ENCODE measurements around the gene CDC42SE1.

The CDC42SE1 gene

DNA sequence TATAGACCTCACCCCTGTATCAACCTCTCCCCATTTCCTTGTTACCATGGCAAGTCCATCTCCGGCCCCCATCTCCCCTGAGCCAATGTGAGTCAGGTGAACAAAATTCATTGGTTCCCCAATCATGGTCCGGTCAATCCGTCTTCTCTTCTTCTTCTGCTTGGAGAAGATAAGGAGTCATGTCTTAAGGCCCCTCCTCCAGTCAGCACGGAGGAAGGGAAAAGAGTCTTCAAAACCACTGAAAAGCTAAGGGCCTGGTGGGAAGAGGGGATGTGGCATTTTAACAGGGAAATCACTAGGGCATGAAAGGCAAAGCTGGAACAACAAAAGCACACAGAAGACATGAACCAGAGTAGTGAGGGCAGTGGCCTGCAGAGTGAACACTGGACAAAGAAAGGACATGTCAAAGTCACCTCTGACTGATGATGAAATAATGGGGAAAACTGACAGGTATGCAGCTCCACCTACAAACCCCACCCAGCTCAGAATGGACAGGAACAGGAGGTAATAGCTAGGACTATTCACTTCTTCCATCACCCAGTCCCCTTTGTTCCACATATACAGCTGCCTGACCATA is 4.4 kb downstream of the CDC42SE1 start:
- H3K4me3 ChIP-seq (ENCODE audit: low read depth, low read length): no peak overlapping the region

DNA sequence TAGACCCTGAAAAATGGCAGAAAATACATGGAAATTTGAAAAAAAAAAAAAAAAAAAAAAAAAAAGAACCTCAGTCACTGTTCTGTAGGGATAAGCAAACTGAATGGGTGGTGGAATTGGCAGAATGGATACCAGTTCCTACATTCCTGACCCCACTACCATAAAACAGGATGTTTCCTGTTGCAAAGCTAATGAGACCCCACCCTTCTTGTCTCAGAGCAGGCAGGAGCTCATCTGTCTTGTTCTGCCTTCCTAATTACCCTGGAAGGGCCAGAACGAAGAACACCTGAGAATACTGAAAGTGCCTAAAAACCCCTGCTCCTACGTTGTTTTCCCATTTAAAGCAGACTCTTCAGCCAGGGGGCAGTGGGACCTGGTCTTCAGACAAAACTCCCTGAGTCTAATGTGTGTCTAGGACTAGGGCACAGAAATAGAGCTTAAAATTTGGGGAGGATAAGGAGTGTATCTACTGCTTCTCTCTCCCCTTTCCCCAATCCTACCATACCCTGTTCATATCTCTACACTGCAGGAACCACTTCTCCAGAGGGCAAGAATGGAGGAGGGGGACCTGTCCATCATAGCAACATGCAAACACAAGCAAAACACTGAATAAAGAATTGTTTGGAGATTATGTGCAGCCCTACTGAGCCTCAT is 7.9 kb downstream of the CDC42SE1 start:
- no peak overlapping the region for H3K4me3 ChIP-seq (ENCODE audit: low read depth, low read length)

DNA sequence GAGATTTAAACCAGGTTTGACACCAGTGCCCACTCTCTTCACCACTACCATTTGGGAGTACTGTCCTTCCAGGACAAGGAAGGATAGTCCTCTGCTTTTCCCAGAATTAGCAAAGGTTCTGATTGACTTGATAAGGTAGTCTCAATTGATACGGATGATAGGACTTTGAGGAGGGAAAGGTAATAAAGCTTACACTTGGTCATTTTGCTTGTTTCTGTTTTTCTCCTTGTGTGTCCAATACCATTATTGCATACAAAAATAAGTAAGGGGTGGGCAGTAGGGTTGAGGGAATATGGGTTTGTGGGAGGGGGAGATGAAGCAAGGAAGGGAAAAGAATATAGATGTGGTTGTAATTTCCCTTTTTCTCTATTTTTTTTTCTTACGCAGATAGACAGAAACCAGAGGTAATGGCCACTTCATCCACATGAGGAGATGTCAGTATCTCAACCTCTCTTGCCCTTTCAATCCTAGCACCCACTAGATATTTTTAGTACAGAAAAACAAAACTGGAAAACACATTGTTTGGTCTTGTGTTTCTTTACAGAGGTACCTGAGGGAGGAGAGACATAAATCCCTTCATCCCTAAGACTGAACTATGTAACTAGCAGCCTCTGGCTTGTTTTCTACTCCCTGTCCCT is 9.3 kb downstream of the CDC42SE1 start:
- H3K4me3 ChIP-seq (ENCODE audit: low read depth, low read length): no peak overlapping the region

DNA sequence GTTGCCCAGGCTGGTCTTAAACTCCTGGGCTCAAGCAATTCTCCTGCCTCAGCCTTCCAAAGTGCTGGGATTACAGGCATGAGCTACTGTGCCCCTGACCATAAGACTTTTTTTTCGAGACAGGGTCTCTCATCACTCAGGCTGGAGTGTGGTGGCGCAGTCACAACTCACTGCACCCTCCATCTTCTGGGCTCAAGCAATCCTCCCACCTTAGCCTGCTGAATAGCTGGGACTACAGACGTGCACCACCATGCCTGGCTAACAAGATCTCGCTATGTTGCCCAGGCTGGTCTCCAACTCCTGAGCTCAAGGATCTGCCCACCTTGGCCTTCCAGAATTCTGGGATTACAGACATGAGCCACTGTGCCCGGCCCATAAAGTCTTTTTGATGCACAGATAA is 10.0 kb downstream of the CDC42SE1 start:
- H3K4me3 ChIP-seq (ENCODE audit: low read depth, low read length): no peak overlapping the region

DNA sequence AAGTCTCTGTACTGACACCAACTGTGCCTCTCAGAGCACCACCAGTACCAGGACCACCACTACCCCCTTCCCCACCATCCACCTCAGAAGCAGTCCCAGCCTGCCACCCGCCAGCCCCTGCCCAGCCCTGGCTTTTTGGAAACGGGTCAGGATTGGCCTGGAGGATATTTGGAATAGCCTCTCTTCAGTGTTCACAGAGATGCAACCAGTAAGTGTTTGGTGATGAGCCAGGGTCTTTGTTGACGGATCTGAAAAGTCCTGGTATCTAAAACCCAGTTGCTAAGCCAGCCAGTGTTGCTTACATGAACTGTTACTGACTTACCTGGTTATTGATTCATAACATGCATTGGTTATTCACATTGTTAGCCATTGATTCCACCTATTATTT is 10.8 kb downstream of the CDC42SE1 start:
- H3K4me3 ChIP-seq (ENCODE audit: low read depth, low read length): peak overlapping the region; percentile 78

DNA sequence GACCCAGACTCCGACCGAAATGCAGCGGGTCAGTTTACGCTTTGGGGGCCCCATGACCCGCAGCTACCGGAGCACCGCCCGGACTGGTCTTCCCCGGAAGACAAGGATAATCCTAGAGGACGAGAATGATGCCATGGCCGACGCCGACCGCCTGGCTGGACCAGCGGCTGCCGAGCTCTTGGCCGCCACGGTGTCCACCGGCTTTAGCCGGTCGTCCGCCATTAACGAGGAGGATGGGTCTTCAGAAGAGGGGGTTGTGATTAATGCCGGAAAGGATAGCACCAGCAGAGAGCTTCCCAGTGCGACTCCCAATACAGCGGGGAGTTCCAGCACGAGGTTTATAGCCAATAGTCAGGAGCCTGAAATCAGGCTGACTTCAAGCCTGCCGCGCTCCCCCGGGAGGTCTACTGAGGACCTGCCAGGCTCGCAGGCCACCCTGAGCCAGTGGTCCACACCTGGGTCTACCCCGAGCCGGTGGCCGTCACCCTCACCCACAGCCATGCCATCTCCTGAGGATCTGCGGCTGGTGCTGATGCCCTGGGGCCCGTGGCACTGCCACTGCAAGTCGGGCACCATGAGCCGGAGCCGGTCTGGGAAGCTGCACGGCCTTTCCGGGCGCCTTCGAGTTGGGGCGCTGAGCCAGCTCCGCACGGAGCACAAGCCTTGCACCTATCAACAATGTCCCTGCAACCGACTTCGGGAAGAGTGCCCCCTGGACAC is 11.3 kb downstream of the CDC42SE1 start:
- H3K4me3 ChIP-seq (ENCODE audit: low read depth, low read length): peak overlapping the region; percentile 78

DNA sequence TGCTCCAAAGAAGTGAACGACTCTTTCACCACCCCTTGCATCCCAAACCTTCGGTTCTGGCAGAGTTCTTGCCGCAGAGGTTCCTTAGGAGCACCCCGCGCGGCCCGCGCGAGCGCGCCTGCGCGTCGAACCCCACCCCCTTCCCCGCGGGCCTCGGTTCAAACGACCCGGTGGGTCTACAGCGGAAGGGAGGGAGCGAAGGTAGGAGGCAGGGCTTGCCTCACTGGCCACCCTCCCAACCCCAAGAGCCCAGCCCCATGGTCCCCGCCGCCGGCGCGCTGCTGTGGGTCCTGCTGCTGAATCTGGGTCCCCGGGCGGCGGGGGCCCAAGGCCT is 11.9 kb downstream of the CDC42SE1 start, which contains the start of gene C1orf56:
Gene C1orf56 (plus strand): TSS at position 161 of the 334 bp plus-strand sequence. CDS start 97 bp downstream, at position 258.
- H3K4me3 ChIP-seq (ENCODE audit: low read depth, low read length): peak within 1 kb of the TSS; percentile 78

DNA sequence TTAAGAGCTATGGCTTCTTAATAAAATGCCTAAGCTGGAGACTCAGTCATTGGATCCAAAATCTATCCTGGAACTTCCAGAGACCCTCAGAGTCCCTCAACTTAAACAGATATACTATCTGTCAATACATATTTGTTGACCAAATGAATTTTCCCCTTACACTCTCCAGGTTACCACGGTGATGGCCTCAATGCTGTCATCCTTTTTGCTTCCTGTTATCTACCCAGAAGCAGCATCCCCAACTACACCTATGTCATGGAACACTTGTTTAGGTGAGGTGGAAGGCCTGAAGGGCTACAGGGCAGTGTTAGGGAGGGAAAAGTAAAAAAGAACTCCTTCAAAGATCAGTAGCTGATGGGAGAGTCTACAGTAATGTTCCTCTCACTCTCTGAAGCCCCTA is 16.3 kb downstream of the CDC42SE1 start:
- no peak overlapping the region for H3K4me3 ChIP-seq (ENCODE audit: low read depth, low read length)

DNA sequence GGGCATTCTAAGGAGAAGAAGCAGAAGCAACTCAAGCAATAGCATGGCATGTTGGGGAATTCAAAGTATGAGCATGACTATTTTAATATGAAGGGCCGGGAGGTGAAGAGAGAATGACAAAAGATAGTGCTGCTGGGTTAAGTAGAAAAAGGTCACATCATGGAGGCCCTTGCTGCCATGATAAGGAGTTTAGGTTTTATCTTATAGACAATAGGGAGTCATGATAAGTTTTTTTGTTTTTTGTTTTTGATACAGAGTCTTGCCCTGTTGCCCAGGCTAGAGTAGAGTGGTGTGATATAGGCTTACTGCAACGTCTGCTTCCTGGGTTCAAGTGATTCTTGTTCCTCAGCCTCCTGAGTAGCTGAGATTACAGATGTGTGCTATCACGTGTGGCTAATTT is 19.9 kb downstream of the CDC42SE1 start:
- H3K4me3 ChIP-seq (ENCODE audit: low read depth, low read length): no peak overlapping the region

DNA sequence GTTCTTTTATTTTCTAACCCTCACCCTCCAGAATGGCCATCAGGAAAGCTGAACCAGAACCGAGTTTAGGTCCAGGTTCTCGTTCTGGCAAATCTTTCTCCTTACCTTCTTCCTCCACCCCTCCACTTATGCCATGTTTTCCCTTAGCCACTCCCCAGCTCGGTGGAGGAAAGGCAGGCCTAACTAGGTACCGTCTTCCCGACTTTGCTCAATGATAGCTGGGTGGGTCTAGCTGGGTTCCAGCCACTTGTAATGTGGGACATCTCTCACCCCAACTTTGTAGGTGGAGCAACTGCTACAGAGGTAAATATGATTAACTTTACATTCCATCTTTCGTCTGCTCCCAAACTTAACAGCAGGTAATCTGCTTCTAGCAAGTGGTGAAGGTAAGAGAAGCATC is 22.4 kb downstream of the CDC42SE1 start:
- no peak overlapping the region for H3K4me3 ChIP-seq (ENCODE audit: low read depth, low read length)

DNA sequence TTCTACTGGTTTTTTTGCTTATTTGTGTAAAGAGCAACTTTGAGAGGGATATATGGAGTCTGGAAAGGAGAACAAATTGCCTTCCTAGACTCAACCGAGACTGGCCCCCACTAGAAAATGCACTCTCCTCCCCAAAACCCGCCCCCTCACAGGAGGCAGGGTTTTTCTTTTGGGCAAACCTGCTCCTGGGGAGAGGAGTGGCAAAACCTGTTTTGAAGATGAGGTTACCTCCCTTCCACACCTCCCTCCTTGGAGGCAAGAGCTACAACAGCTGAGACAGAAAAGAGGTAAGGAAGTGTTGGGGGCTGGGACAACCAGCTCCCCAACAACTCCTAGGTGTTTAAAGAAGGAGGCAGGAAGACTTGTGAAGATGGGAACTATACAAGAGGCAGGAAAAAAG is 23.1 kb downstream of the CDC42SE1 start, which contains the start of gene BNIPL:
Gene BNIPL (plus strand): TSS at position 231 of the 400 bp plus-strand sequence. CDS start 140 bp downstream, at position 371.
- H3K4me3 ChIP-seq (ENCODE audit: low read depth, low read length): no peak within 1 kb of the TSS

DNA sequence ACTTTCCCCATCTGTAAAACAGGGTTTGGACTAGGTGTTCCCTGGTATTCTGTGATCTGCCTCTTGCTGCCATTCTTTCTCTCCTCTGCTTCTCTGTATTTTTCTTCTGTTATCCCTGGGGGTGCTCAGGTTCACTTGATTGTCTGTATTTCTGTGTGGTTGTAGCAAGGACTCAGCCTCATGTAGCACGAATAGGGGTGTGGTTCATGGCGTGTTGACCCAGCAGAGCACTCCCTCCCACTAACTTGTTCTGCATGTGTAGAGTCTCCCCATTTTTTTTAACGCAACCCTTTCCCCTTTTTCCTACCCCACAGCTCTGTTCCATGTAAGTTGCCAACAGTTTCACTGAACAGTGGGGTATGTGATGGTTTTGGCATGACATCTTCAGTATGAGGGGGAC is 24.3 kb downstream of the CDC42SE1 start:
- H3K4me3 ChIP-seq (ENCODE audit: low read depth, low read length): no peak overlapping the region

DNA sequence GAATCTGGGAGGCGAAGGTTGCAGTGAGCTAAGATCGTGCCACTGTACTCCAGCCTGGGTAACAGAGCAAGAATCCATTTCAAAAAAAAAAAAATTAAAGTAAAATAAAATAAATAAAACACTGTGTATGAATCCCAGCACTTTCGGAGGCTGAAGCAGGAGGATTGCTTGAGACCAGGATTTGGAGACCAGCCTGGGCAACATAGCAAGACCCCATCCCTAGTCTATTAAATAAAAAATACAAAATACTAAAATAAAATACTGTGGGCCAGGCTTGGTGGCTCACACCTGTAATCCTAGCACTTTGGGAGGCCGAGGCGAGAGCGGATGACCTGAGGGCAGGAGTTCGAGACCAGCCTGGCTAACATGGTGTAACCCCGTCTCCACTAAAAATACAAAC is 27.3 kb downstream of the CDC42SE1 start:
- H3K4me3 ChIP-seq (ENCODE audit: low read depth, low read length): no peak overlapping the region

DNA sequence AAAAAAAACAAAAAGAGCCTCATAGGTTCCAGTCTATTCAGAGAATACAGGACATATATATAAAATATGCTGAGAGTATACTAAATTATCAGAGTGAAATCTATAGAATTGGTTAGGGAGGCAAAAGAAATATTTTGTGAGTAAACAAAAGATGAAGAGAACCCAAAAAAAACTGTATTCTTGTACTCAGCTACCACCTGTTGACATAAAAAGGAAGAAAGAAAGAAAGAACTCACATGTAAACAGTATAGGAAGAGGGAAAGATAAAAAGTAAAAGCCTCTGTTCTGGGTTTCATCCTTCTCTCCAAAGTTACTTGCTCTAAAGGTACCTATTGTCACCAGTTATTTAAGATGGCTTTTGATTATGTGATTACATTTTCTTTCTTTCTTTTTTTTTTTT is 33.0 kb downstream of the CDC42SE1 start:
- H3K4me3 ChIP-seq (ENCODE audit: low read depth, low read length): no peak overlapping the region

DNA sequence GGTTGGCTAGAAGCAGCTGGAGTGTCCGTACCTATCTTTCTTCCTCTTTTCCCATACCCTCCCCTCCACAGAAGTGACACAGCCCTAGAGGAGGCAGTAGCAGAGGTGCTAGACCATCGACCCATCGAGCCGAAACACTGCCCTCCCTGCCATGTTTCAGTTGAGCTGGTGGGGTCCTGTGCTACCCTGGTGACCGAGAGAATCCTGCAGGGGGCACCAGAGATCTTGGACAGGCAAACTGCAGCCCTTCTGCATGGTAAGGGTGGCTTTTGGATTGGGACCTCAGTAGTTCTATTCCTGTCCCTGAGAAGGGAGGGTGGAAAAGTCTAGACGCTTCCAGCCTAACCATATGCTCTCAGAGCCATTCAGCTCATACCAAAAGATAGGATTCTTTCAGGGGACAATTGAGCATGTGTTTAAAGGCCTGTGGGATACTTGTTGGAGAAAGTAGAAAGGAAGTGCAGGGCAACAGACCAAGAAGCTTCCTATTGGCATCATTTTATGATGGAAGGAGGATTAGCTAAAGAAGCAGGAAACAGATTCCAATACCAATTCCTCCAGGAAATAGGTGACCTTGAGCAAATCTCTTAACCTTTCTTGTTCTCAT is 34.8 kb downstream of the CDC42SE1 start:
- H3K4me3 ChIP-seq (ENCODE audit: low read depth, low read length): no peak overlapping the region

DNA sequence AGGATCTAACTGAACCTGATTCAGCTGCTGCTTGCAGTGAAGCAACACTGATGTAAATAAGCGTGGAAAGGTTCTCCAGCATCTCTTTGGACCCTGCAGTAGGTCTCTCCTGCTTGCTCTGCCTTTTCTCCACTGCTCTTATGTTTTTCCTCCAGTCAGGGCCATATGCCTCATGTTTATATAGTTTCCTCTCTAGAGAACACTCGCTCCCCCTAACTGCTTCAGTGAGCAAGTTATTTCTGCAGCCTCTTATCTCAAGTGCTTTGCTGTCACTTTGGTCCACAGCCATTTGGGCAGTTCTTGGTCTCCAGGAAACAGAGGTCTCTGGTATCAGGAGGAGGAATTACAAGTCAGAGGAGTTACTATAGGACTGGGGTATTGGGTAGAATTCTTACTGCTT is 45.9 kb downstream of the CDC42SE1 start:
- H3K4me3 ChIP-seq (ENCODE audit: low read depth, low read length): no peak overlapping the region

DNA sequence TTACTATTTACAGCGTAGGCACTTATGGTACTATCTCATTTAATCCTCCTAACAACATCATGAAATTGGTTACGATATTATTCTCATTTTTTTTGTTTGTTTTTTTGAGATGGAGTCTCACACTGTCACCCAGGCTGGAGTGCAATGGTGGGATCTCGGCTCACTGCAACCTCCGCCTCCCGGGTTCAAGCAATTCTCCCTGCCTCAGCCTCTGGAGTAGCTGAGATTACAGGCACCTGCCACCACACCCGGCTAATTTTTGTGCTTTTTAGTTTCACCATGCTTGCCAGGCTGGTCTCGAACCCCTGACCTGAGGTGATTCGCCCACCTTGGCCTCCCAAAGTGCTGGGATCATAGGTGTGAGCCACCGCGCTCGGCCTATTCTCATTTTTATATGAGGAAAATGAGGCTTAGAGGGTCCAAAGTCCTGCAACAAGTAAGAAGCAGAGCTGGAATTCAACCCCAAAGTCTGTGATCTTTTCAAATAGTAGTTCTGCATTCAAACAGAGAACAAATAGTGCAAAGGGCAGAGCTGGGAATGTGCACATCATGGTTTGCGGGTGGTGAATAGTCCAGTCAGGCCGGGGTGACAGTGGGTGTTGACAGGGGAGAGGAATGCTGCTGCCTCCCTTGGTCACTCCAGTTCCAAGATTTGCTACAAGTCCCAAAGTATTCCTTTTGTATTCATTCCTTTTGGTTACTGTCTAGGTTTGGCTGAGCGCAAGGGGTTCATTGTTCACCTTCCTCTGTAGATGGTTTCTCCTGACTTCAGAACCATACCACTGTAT is 46.5 kb downstream of the CDC42SE1 start:
- H3K4me3 ChIP-seq (ENCODE audit: low read depth, low read length): no peak overlapping the region

DNA sequence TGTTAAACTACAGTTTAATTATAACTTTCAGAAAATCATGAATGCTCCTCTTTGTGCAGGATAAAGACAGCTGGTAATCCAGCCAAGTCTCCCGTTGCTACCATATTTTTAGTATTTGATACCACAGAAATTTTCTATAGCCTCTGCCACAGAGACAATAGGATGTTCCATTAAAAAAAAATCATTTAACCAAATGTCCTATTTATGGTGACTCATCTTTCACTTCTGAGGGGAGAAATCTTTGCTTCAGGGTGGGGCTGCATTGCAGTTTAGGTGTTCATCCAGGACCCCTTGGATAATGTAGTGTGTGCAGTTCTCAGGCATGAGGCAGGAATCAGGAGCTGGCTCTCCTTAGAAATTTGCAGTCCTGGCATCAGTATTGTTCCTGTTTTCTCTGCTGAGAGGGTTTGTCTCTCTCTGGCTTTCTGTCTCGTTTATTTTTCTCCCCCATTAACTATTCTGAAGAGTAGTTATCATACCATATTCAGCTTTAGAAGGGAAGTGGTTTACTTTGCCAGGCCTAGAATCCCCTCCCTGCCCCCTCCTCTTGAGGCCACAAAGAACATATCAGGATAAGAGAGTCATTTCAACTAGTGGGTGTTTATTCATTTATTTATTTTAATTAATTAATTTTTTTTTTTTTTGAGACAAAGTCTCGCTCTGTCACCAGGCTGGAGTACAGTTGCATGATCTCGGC is 48.1 kb downstream of the CDC42SE1 start:
- no peak overlapping the region for H3K4me3 ChIP-seq (ENCODE audit: low read depth, low read length)

DNA sequence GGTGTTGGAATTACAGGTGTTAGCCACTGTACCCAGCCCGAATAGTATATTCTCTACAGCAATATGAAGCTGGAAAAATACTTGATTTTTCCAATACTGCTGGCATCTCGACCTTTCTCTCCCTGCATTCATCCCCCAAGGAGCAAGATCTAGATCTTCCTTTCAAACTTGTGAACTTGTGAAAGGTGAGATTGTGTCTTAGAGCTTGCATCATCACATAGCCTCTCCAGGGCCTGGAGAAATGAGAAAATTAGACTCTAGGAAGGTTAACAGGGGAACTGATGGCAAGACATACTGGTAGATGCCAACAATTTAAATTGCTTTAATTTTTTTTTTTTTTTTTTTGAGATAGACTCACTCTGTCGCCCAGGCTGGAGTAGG is 49.1 kb downstream of the CDC42SE1 start:
- no peak overlapping the region for H3K4me3 ChIP-seq (ENCODE audit: low read depth, low read length)

All from iPS-11a (cell line).